Measurements from ENCODE around the gene PTGIR. TPM values are rescaled to one million over a fixed set of nuclear protein-coding genes. Genes with fewer than 3 reads are reported as not detected.

PTGIR gene
- total RNA-seq, 1 donor from 2014 or later, result 0.27 TPM

GRCh38 chr19:46602392-46603194, 22.3 kb downstream of the PTGIR start:
- Mint-ChIP-seq H3K27me3 (ENCODE audit: unreplicated experiment) (peaks cover 17% of the 10 kb centered on the region), H3K9me3 (ENCODE audit: unreplicated experiment) (peaks cover 18% of the 10 kb centered on the region), H3K4me3 (ENCODE audit: unreplicated experiment) (peak overlapping the region; percentile 92), H3K27ac (ENCODE audit: unreplicated experiment) (peak overlapping the region; percentile 87), H3K4me1 (ENCODE audit: low read depth, unreplicated experiment) (peaks cover 25% of the 10 kb centered on the region), H3K36me3 (ENCODE audit: unreplicated experiment) (peaks cover 13% of the 10 kb centered on the region)
- no peak for DNase-seq
- TF ChIP-seq, protein P1, sequence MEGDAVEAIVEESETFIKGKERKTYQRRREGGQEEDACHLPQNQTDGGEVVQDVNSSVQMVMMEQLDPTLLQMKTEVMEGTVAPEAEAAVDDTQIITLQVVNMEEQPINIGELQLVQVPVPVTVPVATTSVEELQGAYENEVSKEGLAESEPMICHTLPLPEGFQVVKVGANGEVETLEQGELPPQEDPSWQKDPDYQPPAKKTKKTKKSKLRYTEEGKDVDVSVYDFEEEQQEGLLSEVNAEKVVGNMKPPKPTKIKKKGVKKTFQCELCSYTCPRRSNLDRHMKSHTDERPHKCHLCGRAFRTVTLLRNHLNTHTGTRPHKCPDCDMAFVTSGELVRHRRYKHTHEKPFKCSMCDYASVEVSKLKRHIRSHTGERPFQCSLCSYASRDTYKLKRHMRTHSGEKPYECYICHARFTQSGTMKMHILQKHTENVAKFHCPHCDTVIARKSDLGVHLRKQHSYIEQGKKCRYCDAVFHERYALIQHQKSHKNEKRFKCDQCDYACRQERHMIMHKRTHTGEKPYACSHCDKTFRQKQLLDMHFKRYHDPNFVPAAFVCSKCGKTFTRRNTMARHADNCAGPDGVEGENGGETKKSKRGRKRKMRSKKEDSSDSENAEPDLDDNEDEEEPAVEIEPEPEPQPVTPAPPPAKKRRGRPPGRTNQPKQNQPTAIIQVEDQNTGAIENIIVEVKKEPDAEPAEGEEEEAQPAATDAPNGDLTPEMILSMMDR (IDR thresholded peaks at IDR 0.05; ENCODE audit: partially characterized antibody, unreplicated experiment), result no peak

GRCh38 chr19:46601318-46602224, 23.3 kb downstream of the PTGIR start, which contains the start of gene CALM3:
CALM3 (plus strand) TSS chr19:46601330; CDS start chr19:46601435, 105 bp downstream.
- Mint-ChIP-seq H3K4me3 (ENCODE audit: unreplicated experiment) (peak within 1 kb of the TSS; percentile 97), H3K4me1 (ENCODE audit: low read depth, unreplicated experiment) (peaks cover 18% of the 10 kb centered on the region), H3K9me3 (ENCODE audit: unreplicated experiment) (peaks cover 23% of the 10 kb centered on the region), H3K36me3 (ENCODE audit: unreplicated experiment) (peaks cover 18% of the 10 kb centered on the region), H3K27me3 (ENCODE audit: unreplicated experiment) (peaks cover 16% of the 10 kb centered on the region), H3K27ac (ENCODE audit: unreplicated experiment) (peak within 1 kb of the TSS; percentile 100)
- DNase-seq, result peak; percentile 52
- TF ChIP-seq, protein P1 (IDR thresholded peaks at IDR 0.05; ENCODE audit: partially characterized antibody, unreplicated experiment), result no peak

DNA sequence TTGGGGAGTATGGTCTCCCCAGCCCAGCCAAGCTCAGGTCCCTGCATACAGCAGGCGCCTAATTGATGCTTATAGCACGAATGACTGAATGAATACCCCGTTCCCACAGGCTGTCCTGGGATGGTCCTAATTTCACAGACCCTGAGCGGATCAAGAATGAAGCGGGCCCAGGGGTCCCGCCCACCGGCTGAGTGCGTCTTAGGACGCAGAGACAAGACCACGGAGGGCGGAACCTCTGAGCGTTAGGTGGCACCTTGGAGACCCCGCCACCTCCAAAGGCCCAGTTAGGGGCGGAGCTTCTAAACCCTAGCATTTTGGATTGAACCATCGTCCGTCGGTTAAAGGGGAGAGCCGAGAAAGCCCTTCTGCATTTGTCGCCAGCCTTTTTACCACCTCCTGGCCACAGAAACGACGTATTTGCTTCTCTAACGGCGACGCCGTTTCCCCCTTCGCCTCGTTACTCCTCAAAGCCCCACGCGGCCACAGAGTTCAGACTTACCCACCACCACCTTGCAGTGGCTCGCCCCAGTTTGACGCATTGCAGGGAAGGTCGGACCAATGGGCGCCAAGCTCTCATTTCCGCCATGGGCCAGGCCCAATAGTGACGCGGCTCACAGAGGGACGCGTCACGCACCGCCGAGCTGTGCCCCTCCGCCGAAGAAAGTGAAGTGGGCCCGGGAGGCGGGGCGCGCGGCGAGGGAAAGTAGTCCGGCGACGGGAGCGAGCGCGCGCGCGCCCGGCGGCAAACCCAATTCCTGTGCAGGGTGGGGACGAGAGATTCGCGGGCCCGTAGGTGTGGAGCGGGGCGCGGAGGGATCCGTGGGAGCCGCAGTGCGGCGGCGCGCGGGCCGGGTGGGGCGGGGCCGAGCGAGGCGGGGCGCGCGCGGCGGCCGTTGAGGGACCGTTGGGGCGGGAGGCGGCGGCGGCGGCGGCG, 24.2 kb downstream of the PTGIR start:
- H3K27me3 Mint-ChIP-seq (ENCODE audit: unreplicated experiment), result peaks cover 16% of the 10 kb centered on the region
- H3K36me3 Mint-ChIP-seq (ENCODE audit: unreplicated experiment), result peaks cover 18% of the 10 kb centered on the region
- TF ChIP-seq, protein P1 (IDR thresholded peaks at IDR 0.05; ENCODE audit: partially characterized antibody, unreplicated experiment), result no peak
- peaks cover 12% of the 10 kb centered on the region for H3K4me1 Mint-ChIP-seq (ENCODE audit: low read depth, unreplicated experiment)
- H3K9me3 Mint-ChIP-seq (ENCODE audit: unreplicated experiment), result peaks cover 21% of the 10 kb centered on the region
- peak overlapping the region; percentile 97 for H3K4me3 Mint-ChIP-seq (ENCODE audit: unreplicated experiment)
- peak; percentile 98 for DNase-seq
- H3K27ac Mint-ChIP-seq (ENCODE audit: unreplicated experiment), result peak overlapping the region; percentile 100

DNA sequence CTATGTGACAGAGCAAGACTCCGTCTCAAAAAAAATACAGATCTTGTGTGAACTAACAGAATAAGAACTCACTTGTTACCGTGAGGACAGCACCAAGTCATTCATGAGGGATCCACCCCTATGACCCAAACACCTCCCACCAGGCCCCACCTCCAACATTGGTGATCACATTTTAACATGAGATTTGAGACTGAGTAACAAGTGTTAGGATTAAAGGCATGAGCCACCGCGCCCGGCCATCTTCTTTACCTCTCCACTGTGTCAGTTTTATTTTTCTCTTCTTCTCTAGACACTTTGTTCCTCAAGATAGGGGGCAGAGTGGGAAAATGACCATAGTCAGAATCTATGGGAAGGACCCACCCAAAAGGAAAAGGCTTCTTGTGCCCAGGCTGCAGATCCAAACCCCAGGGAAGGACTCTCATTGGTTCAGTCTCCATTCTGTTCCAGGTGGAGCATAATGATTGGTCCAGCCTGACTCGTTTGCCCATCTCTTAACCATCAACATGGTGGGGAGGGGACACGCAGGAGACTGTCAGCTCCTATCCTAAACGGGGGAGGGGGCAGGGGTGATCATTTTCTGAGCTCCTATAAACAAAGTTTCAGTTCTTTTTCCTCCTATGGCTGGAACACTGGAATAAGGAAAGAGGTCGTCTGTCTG, 25.0 kb downstream of the PTGIR start:
- DNase-seq, result no peak
- H3K9me3 Mint-ChIP-seq (ENCODE audit: unreplicated experiment), result peaks cover 25% of the 10 kb centered on the region
- peaks cover 18% of the 10 kb centered on the region for H3K36me3 Mint-ChIP-seq (ENCODE audit: unreplicated experiment)
- H3K27me3 Mint-ChIP-seq (ENCODE audit: unreplicated experiment), result peaks cover 16% of the 10 kb centered on the region
- TF ChIP-seq, protein P1 (IDR thresholded peaks at IDR 0.05; ENCODE audit: partially characterized antibody, unreplicated experiment), result no peak
- peaks cover 10% of the 10 kb centered on the region for H3K4me1 Mint-ChIP-seq (ENCODE audit: low read depth, unreplicated experiment)
- peak overlapping the region; percentile 100 for H3K27ac Mint-ChIP-seq (ENCODE audit: unreplicated experiment)
- H3K4me3 Mint-ChIP-seq (ENCODE audit: unreplicated experiment), result peak overlapping the region; percentile 97

Measured in glutamatergic neuron (in vitro differentiated cells).